ENCODE measurements around the gene DPH7. TPM values are rescaled to one million over a fixed set of nuclear protein-coding genes. Genes with fewer than 3 reads are reported as not detected.

Gene DPH7
- total RNA-seq, 1 experiment from 2014 or later, result 43.9 TPM

- Mint-ChIP-seq H3K4me3 (no peak overlapping the region), H3K9me3 (peaks cover 3% of the 10 kb centered on the region; the same call in 1 of the 2 replicates)
- TF ChIP-seq ZNF219 (CRISPR knock-in tag; IDR thresholded peaks at IDR 0.05; ENCODE audit: borderline replicate concordance), result no peak
- no peak for TF ChIP-seq CBFB (CRISPR knock-in tag; IDR thresholded peaks at IDR 0.05; ENCODE audit: low read depth)
- no peak for TF ChIP-seq TP53 (CRISPR knock-in tag; IDR thresholded peaks at IDR 0.05)
- TF ChIP-seq ESRRA (CRISPR knock-in tag; IDR thresholded peaks at IDR 0.05; ENCODE audit: borderline replicate concordance), result no peak
- no peak for TF ChIP-seq ZNF317 (CRISPR knock-in tag; IDR thresholded peaks at IDR 0.05; ENCODE audit: borderline replicate concordance, low read depth)
- no peak for TF ChIP-seq MXD4 (CRISPR knock-in tag; IDR thresholded peaks at IDR 0.05; ENCODE audit: borderline replicate concordance)
- TF ChIP-seq, protein P1, sequence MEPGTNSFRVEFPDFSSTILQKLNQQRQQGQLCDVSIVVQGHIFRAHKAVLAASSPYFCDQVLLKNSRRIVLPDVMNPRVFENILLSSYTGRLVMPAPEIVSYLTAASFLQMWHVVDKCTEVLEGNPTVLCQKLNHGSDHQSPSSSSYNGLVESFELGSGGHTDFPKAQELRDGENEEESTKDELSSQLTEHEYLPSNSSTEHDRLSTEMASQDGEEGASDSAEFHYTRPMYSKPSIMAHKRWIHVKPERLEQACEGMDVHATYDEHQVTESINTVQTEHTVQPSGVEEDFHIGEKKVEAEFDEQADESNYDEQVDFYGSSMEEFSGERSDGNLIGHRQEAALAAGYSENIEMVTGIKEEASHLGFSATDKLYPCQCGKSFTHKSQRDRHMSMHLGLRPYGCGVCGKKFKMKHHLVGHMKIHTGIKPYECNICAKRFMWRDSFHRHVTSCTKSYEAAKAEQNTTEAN (CRISPR knock-in tag; IDR thresholded peaks at IDR 0.05), result no peak
- TF ChIP-seq ZMAT4 (CRISPR knock-in tag; IDR thresholded peaks at IDR 0.05), result no peak
- TF ChIP-seq EMX1 (CRISPR knock-in tag; IDR thresholded peaks at IDR 0.05), result no peak
- TF ChIP-seq CDX4 (CRISPR knock-in tag; IDR thresholded peaks at IDR 0.05; ENCODE audit: borderline replicate concordance), result no peak
- no peak for TF ChIP-seq MYBL2 (CRISPR knock-in tag; IDR thresholded peaks at IDR 0.05)
- no peak for TF ChIP-seq NR1H2 (CRISPR knock-in tag; IDR thresholded peaks at IDR 0.05)
- TF ChIP-seq, protein P2, sequence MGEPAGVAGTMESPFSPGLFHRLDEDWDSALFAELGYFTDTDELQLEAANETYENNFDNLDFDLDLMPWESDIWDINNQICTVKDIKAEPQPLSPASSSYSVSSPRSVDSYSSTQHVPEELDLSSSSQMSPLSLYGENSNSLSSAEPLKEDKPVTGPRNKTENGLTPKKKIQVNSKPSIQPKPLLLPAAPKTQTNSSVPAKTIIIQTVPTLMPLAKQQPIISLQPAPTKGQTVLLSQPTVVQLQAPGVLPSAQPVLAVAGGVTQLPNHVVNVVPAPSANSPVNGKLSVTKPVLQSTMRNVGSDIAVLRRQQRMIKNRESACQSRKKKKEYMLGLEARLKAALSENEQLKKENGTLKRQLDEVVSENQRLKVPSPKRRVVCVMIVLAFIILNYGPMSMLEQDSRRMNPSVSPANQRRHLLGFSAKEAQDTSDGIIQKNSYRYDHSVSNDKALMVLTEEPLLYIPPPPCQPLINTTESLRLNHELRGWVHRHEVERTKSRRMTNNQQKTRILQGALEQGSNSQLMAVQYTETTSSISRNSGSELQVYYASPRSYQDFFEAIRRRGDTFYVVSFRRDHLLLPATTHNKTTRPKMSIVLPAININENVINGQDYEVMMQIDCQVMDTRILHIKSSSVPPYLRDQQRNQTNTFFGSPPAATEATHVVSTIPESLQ (CRISPR knock-in tag; IDR thresholded peaks at IDR 0.05), result no peak
- no peak for TF ChIP-seq ZNF396 (CRISPR knock-in tag; IDR thresholded peaks at IDR 0.05; ENCODE audit: borderline replicate concordance)
- no peak for TF ChIP-seq TEAD4 (CRISPR knock-in tag; IDR thresholded peaks at IDR 0.05)
- TF ChIP-seq ERG (CRISPR knock-in tag; IDR thresholded peaks at IDR 0.05), result no peak
- no peak for TF ChIP-seq PRDM15 (CRISPR knock-in tag; IDR thresholded peaks at IDR 0.05)
Observed at GRCh38 chr9:137593176-137593575, 14.5 kb upstream of the DPH7 start.

More at GRCh38 chr9:137593176-137593575, 14.5 kb upstream of the DPH7 start:
- Mint-ChIP-seq H3K27ac (no peak overlapping the region), H3K36me3 (peaks cover 2% of the 10 kb centered on the region), H3K4me1 (peaks cover 5% of the 10 kb centered on the region; the same call in 1 of the 2 replicates), H3K27me3 (ENCODE audit: low read depth) (peaks cover 9% of the 10 kb centered on the region)
- ChIA-PET POLR2A (no interaction called here), CTCF (interaction anchor here (1.5 to 3.1 kb wide), 2 partner anchors 12 to 179 kb away, joined by 3 to 11 read pairs; partner anchors contain the start of gene ARRDC1)
- ATAC-seq, result no peak
- DNase-seq (ENCODE audit: low spot score), result no peak
